HCT116 (cell line): ENCODE data around the gene MFRP. TPM values are rescaled to one million over a fixed set of nuclear protein-coding genes. Genes with fewer than 3 reads are reported as not detected.

Experiments used
- ATAC-seq: fragments of 200-7000 bp; cut with Tn5 transposase; 2 replicates; pipeline ENCODE4 v1.9.1; 2020; ENCODE audit warnings: mild to moderate bottlenecking, moderate library complexity
- BruUV-seq: library from RNA; stranded (reverse); fragments of 400-500 nt; replicated peaks from 2 replicates; lab custom pipeline; 2021; lab: Mats Ljungman, UMichigan
- CTCF ChIA-PET: fragments of 300-600 bp; sonication (Branson Sonifier 250); formaldehyde crosslinking; loops from one replicate; lab custom pipeline; 2021; ENCODE audit warnings: antibody characterized with exemption; lab: Charles Lee
- POLR2A ChIA-PET: fragments of 300-600, 350-600 bp; sonication (Branson Sonifier 250); formaldehyde crosslinking; loops from one replicate; lab custom pipeline; 2021; ENCODE audit warnings: antibody characterized with exemption; lab: Charles Lee
- RAD21 ChIA-PET, 2 experiments: fragments of 300-600 bp; sonication (Branson Sonifier 250); formaldehyde crosslinking; loops; one replicate each; lab custom pipeline; 2023; ENCODE audit warnings: low total read pairs in 2 of 2; ENCODE audit not compliant: uncharacterized antibody in 2 of 2, unreplicated experiment in 2 of 2, low non-redundant PET in 1 of 2; lab: Charles Lee
- DNase-seq: peaks from one replicate; pipeline ENCODE4 v3.0.0-alpha.2; 2010; ENCODE audit warnings: low read depth, low spot score
- H2AFZ ChIP-seq: fragments of 200-600 bp; shearing (Covaris generic), sonication (generic); 2 replicates; pipeline ENCODE4 v1.6.1; 2017; ENCODE audit warnings: low read depth, mixed run types, mixed read lengths, antibody characterized with exemption, low read length; ENCODE audit not compliant: poor library complexity, severe bottlenecking
- H3K27ac ChIP-seq: 2 replicates; pipeline ENCODE4 v1.5.1; 2012; ENCODE audit warnings: low read depth, low read length
- H3K27me3 ChIP-seq: fragments of 200-600 bp; sonication (generic); 2 replicates; pipeline ENCODE4 v1.6.1; 2016; ENCODE audit warnings: mixed run types, low read length, mixed read lengths; ENCODE audit not compliant: insufficient read depth
- H3K36me3 ChIP-seq, 2 experiments: fragments of 200-500 bp in 1 of 2; fragments of 200-600 bp in 1 of 2; sonication (Bioruptor generic) in 1 of 2; sonication (generic) in 1 of 2; 2 replicates each; pipeline versions ENCODE4 v1.5.1 to v1.6.1; 2014 to 2016; ENCODE audit warnings: low read length in 2 of 2, inconsistent platforms in 1 of 2, mixed read lengths in 1 of 2, mixed run types in 1 of 2; ENCODE audit not compliant: insufficient read depth in 2 of 2, control insufficient read depth in 1 of 2
- H3K4me1 ChIP-seq, 2 experiments: fragments of 200-600 bp in 1 of 2; sonication (generic) in 1 of 2; 2 replicates each; pipeline versions ENCODE4 v1.5.1 to v1.6.1; 2012 to 2017; ENCODE audit warnings: low read length in 2 of 2, inconsistent platforms in 1 of 2, mild to moderate bottlenecking in 1 of 2, mixed read lengths in 1 of 2, mixed run types in 1 of 2, moderate library complexity in 1 of 2; ENCODE audit not compliant: insufficient read depth in 2 of 2, control insufficient read depth in 1 of 2
- H3K4me2 ChIP-seq: fragments of 200-600 bp; sonication (generic); 2 replicates; pipeline ENCODE4 v1.6.1; 2017; ENCODE audit warnings: mixed run types, low read length, mixed read lengths
- H3K4me3 ChIP-seq, 2 experiments: fragments of 200-600 bp in 1 of 2; sonication (generic) in 1 of 2; replicated peaks in 1 of 2; 2 replicates each; pipeline ENCODE4 v1.5.1; 2011 to 2016; ENCODE audit warnings: low read length in 2 of 2, control low read depth in 1 of 2, low read depth in 1 of 2, mild to moderate bottlenecking in 1 of 2, mixed read lengths in 1 of 2, mixed run types in 1 of 2
- H3K79me2 ChIP-seq: fragments of 200-600 bp; sonication (generic); 2 replicates; pipeline ENCODE4 v1.6.1; 2017; ENCODE audit warnings: mild to moderate bottlenecking, mixed run types, low read length, moderate library complexity, mixed read lengths; ENCODE audit not compliant: insufficient read depth
- H3K9ac ChIP-seq: fragments of 200-600 bp; sonication (generic); 2 replicates; pipeline ENCODE4 v1.6.1; 2016; ENCODE audit warnings: low read length, mixed read lengths
- H3K9me2 ChIP-seq: fragments of 200-600 bp; sonication (generic), shearing (Covaris generic); 2 replicates; pipeline ENCODE4 v1.6.1; 2017; ENCODE audit warnings: mixed run types, mild to moderate bottlenecking, moderate library complexity; ENCODE audit not compliant: insufficient read depth
- H3K9me3 ChIP-seq, 2 experiments: fragments of 200-500 bp in 1 of 2; fragments of 200-600 bp in 1 of 2; sonication (Bioruptor generic) in 1 of 2; sonication (generic) in 1 of 2; 2 replicates each; pipeline ENCODE4 v1.6.1; 2014 to 2017; ENCODE audit warnings: low read length in 2 of 2, mixed read lengths in 2 of 2, inconsistent platforms in 1 of 2, low read depth in 1 of 2, mild to moderate bottlenecking in 1 of 2, mixed run types in 1 of 2, moderate library complexity in 1 of 2; ENCODE audit not compliant: control insufficient read depth in 1 of 2, insufficient read depth in 1 of 2
- H4K20me1 ChIP-seq: fragments of 200-600 bp; sonication (generic), shearing (Covaris generic); 2 replicates; pipeline ENCODE4 v1.6.1; 2017; ENCODE audit warnings: mixed run types, mild to moderate bottlenecking, moderate library complexity; ENCODE audit not compliant: insufficient read depth
- ATF3 ChIP-seq: IDR thresholded peaks from 2 replicates; pipeline ENCODE4 v1.6.1; 2012
- CBX3 ChIP-seq: IDR thresholded peaks from 2 replicates; pipeline ENCODE4 v1.6.1; 2012; ENCODE audit warnings: low read depth
- EGR1 ChIP-seq: IDR thresholded peaks from 2 replicates; pipeline ENCODE4 v1.6.1; 2012; ENCODE audit warnings: low read depth
- ELF1 ChIP-seq: IDR thresholded peaks from 2 replicates; pipeline ENCODE4 v1.6.1; 2012; ENCODE audit warnings: low read depth, borderline replicate concordance
- EZH2 ChIP-seq: fragments of 200-600 bp; sonication (generic); IDR thresholded peaks from 2 replicates; pipeline ENCODE4 v1.6.1; 2017; ENCODE audit warnings: antibody characterized with exemption, mixed run types
- EZH2phosphoT487 ChIP-seq: fragments of 200-600 bp; IDR thresholded peaks from 2 replicates; pipeline ENCODE4 v1.6.1; 2018; ENCODE audit warnings: antibody characterized with exemption, borderline replicate concordance
- SP1 ChIP-seq: IDR thresholded peaks from 2 replicates; pipeline ENCODE4 v1.6.1; 2012; ENCODE audit warnings: low read depth
- SRF ChIP-seq: IDR thresholded peaks from 2 replicates; pipeline ENCODE4 v1.6.1; 2012; ENCODE audit warnings: low read depth
- ZNF274 ChIP-seq: fragments of 200-500 bp; sonication (Bioruptor generic); IDR thresholded peaks from 2 replicates; pipeline ENCODE4 v1.6.1; 2014; ENCODE audit warnings: mild to moderate bottlenecking, low read depth, low read length, inconsistent platforms
- intact Hi-C: fragments of 100-400 bp; cut with micrococcal nuclease; formaldehyde crosslinking; loops from 2 replicates; pipeline ENCODE4 v1.10.0; 2022
- total RNA-seq: library from RNA; stranded (reverse); gene quantifications from one replicate; pipeline ENCODE4 v1.2.1, GENCODE V29; 2021; ENCODE audit not compliant: unreplicated experiment
- TF ChIP-seq, protein P1 (sequence below): IDR thresholded peaks from 2 replicates; pipeline ENCODE4 v1.6.1; 2011; ENCODE audit warnings: mild to moderate bottlenecking, low read length, moderate library complexity; ENCODE audit not compliant: insufficient replicate concordance; ENCODE audit errors: extremely low read depth
- TF ChIP-seq, protein P2 (sequence below): IDR thresholded peaks from 2 replicates; pipeline ENCODE4 v1.6.1; 2012; ENCODE audit warnings: low read depth

The MFRP gene
- total RNA-seq, 1 experiment from 2014 or later, result not detected

DNA sequence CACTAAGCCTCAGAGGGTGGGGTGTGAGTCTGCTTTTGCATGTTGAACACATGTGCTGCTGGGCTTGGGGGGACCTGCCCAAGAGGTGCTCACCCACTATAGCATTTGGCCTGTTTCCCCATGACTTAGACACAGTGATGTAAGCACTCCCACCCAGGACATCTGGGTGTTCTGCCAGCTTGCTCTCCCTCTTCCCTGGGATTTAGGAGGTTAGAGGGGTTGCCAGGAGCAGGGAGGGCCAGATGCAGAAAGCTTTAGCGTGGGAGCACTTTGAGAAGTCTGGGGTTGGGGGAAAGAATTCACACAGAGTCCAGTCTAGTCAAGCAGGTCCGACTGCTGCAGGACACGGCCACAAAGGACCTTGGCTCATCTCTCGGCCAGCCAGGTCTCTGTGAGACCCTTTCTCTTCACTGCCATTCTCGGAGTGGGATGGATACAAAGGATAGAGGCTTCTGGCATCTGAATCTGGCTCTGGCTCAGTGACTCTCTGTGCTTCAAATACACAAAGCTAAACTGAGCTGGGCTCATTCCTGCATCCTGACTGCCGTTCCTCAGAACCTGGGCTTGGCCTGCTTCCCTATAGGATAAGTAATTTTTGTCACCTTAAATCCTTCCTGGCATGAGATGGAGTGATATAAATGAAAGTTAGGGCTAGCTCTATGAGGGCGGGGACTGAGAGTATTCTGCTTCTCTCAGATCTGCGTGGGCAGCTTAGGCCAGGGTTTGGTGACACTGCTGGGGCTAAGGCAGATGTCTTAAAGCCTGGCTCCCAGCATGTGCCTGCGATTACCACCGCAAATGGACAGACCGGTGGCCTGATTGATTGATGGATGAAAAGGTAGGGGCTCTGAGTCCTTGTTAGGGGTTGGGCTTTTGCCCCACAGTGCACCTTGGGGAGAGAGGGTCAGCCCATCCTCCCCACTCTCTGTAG, 20.4 kb upstream of the MFRP start:
- no TSS peak for BruUV-seq
- POLR2A ChIA-PET, result interaction anchor here (0.6 kb wide), 1 partner anchor 795 kb away, joined by 5 read pairs; the partner anchor contains the start of gene ARCN1
- TF ChIP-seq, protein P1, sequence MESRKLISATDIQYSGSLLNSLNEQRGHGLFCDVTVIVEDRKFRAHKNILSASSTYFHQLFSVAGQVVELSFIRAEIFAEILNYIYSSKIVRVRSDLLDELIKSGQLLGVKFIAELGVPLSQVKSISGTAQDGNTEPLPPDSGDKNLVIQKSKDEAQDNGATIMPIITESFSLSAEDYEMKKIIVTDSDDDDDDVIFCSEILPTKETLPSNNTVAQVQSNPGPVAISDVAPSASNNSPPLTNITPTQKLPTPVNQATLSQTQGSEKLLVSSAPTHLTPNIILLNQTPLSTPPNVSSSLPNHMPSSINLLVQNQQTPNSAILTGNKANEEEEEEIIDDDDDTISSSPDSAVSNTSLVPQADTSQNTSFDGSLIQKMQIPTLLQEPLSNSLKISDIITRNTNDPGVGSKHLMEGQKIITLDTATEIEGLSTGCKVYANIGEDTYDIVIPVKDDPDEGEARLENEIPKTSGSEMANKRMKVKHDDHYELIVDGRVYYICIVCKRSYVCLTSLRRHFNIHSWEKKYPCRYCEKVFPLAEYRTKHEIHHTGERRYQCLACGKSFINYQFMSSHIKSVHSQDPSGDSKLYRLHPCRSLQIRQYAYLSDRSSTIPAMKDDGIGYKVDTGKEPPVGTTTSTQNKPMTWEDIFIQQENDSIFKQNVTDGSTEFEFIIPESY, result no peak
- TF ChIP-seq ZNF274 (no peak), SP1 (no peak), EZH2 (no peak), ELF1 (no peak), EZH2phosphoT487 (no peak), ATF3 (no peak), CBX3 (no peak), EGR1 (no peak), SRF (no peak)
- TF ChIP-seq, protein P2, sequence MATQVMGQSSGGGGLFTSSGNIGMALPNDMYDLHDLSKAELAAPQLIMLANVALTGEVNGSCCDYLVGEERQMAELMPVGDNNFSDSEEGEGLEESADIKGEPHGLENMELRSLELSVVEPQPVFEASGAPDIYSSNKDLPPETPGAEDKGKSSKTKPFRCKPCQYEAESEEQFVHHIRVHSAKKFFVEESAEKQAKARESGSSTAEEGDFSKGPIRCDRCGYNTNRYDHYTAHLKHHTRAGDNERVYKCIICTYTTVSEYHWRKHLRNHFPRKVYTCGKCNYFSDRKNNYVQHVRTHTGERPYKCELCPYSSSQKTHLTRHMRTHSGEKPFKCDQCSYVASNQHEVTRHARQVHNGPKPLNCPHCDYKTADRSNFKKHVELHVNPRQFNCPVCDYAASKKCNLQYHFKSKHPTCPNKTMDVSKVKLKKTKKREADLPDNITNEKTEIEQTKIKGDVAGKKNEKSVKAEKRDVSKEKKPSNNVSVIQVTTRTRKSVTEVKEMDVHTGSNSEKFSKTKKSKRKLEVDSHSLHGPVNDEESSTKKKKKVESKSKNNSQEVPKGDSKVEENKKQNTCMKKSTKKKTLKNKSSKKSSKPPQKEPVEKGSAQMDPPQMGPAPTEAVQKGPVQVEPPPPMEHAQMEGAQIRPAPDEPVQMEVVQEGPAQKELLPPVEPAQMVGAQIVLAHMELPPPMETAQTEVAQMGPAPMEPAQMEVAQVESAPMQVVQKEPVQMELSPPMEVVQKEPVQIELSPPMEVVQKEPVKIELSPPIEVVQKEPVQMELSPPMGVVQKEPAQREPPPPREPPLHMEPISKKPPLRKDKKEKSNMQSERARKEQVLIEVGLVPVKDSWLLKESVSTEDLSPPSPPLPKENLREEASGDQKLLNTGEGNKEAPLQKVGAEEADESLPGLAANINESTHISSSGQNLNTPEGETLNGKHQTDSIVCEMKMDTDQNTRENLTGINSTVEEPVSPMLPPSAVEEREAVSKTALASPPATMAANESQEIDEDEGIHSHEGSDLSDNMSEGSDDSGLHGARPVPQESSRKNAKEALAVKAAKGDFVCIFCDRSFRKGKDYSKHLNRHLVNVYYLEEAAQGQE, result no peak
- TF ChIP-seq, all 23 proteins: peak for 0
- Histone ChIP-seq H3K79me2 (no peaks in the 10 kb centered on the region), H3K9ac (no peak overlapping the region), H3K4me3 (no peak overlapping the region), H2AFZ (no peak overlapping the region), H3K9me2 (no peaks in the 10 kb centered on the region), H3K36me3 (no peaks in the 10 kb centered on the region), H3K4me2 (no peak overlapping the region), H3K27ac (no peak overlapping the region), H3K27me3 (peaks cover 6% of the 10 kb centered on the region; the same call in 1 of the 2 replicates), H4K20me1 (no peaks in the 10 kb centered on the region), H3K9me3 (no peaks in the 10 kb centered on the region), H3K4me1 (peaks cover 42 to 65% of the 10 kb centered on the region in 2 experiments)
- intact Hi-C loops, result no loop called here
- ChIA-PET CTCF (interaction anchor here (2.2 to 3.4 kb wide), 2 partner anchors 11 to 14 kb away, joined by 16 to 24 read pairs; partner anchors contain the start of gene USP2), RAD21 (no interaction called here)
- DNase-seq (no peak), ATAC-seq (no peak)
